CD14-positive monocyte (primary cell): Measurements from ENCODE around the gene PAK5. TPM values are rescaled to one million over a fixed set of nuclear protein-coding genes. Genes with fewer than 3 reads are reported as not detected.

Source experiments
- DNase-seq, 3 donors: peaks; one replicate each; pipeline ENCODE4 v3.0.0-alpha.2; 2011 to 2022
- H2AFZ ChIP-seq: 2 replicates; pipeline ENCODE4 v1.6.0; 2012; ENCODE audit warnings: mild to moderate bottlenecking, low read depth, low read length, inconsistent platforms; ENCODE audit not compliant: insufficient read depth, poor library complexity, severe bottlenecking
- H3K27ac ChIP-seq, 2 donors: 1 replicate in 1 of 2; 2 replicates in 1 of 2; pipeline ENCODE4 v1.5.1; 2012 to 2013; ENCODE audit warnings: low read length in 2 of 2, control low read depth in 1 of 2, inconsistent platforms in 1 of 2, low read depth in 1 of 2, mild to moderate bottlenecking in 1 of 2
- H3K27me3 ChIP-seq, 2 donors: one replicate each; pipeline versions ENCODE4 v1.6.0 to v1.6.1; 2011 to 2013; ENCODE audit warnings: low read length in 2 of 2; ENCODE audit not compliant: control insufficient read depth in 2 of 2, insufficient read depth in 2 of 2
- H3K36me3 ChIP-seq, 2 donors: replicated peaks in 1 of 2; 1 replicate in 1 of 2; 2 replicates in 1 of 2; pipeline versions ENCODE4 v1.5.1 to v1.6.1; 2012 to 2013; ENCODE audit warnings: low read length in 2 of 2, control low read depth in 1 of 2, inconsistent platforms in 1 of 2, mild to moderate bottlenecking in 1 of 2; ENCODE audit not compliant: insufficient read depth in 2 of 2, control insufficient read depth in 1 of 2
- H3K4me1 ChIP-seq, 2 donors: 1 replicate in 1 of 2; 2 replicates in 1 of 2; pipeline versions ENCODE4 v1.5.1 to v1.6.1; 2012 to 2013; ENCODE audit warnings: low read length in 2 of 2, control low read depth in 1 of 2, inconsistent platforms in 1 of 2, mild to moderate bottlenecking in 1 of 2, moderate library complexity in 1 of 2; ENCODE audit not compliant: insufficient read depth in 2 of 2, control insufficient read depth in 1 of 2
- H3K4me2 ChIP-seq: replicated peaks from 2 replicates; pipeline ENCODE3; 2012; ENCODE audit warnings: low read length, moderate library complexity, mild to moderate bottlenecking; ENCODE audit not compliant: poor library complexity, severe bottlenecking; ENCODE audit errors: extremely low read depth
- H3K4me3 ChIP-seq, 3 experiments: fragments of 200-600 bp in 1 of 3; sonication (generic) in 1 of 3; replicated peaks in 1 of 3; 1 replicate in 2 of 3; 2 replicates in 1 of 3; pipeline ENCODE4 v1.5.1; 2011 to 2013; ENCODE audit warnings: low read length in 3 of 3, mild to moderate bottlenecking in 3 of 3, control low read depth in 2 of 3, low read depth in 2 of 3, inconsistent platforms in 1 of 3, moderate library complexity in 1 of 3
- H3K79me2 ChIP-seq: 2 replicates; pipeline ENCODE4 v1.6.0; 2012; ENCODE audit warnings: mild to moderate bottlenecking, control low read depth, inconsistent platforms, low read length, moderate library complexity; ENCODE audit not compliant: insufficient read depth
- H3K9ac ChIP-seq: 2 replicates; pipeline ENCODE4 v1.6.0; 2017; ENCODE audit warnings: low read length, mild to moderate bottlenecking; ENCODE audit not compliant: insufficient read depth, poor library complexity, severe bottlenecking
- H3K9me3 ChIP-seq, 2 donors: replicated peaks in 1 of 2; 1 replicate in 1 of 2; 2 replicates in 1 of 2; pipeline versions ENCODE4 v1.5.1 to v1.6.1; 2012 to 2013; ENCODE audit warnings: low read length in 2 of 2, control low read depth in 1 of 2; ENCODE audit not compliant: control insufficient read depth in 1 of 2, insufficient read depth in 1 of 2
- H4K20me1 ChIP-seq: 2 replicates; pipeline ENCODE4 v1.6.0; 2012; ENCODE audit warnings: mild to moderate bottlenecking, low read length, control low read depth, moderate library complexity; ENCODE audit not compliant: insufficient read depth
- H3K27ac Mint-ChIP-seq, 7 donors: one replicate each; pipeline ENCODE4 v1.8.0; 2020; ENCODE audit warnings: mild to moderate bottlenecking in 7 of 7, mixed read lengths in 7 of 7, moderate library complexity in 6 of 7, inconsistent platforms in 2 of 7
- H3K27me3 Mint-ChIP-seq, 3 donors: one replicate each; pipeline ENCODE4 v1.8.0; 2021 to 2022; ENCODE audit warnings: low read depth in 3 of 3, mild to moderate bottlenecking in 3 of 3, mixed read lengths in 3 of 3, moderate library complexity in 3 of 3, inconsistent platforms in 1 of 3
- H3K36me3 Mint-ChIP-seq, 2 donors: one replicate each; pipeline ENCODE4 v1.8.0; 2020; ENCODE audit warnings: mixed read lengths in 2 of 2, inconsistent platforms in 1 of 2, mild to moderate bottlenecking in 1 of 2
- H3K4me1 Mint-ChIP-seq: one replicate; pipeline ENCODE4 v1.8.0; 2020; ENCODE audit warnings: mild to moderate bottlenecking, mixed read lengths
- H3K4me3 Mint-ChIP-seq, 2 donors: one replicate each; pipeline ENCODE4 v1.8.0; 2020; ENCODE audit warnings: mild to moderate bottlenecking in 2 of 2, mixed read lengths in 2 of 2, moderate library complexity in 1 of 2
- H3K9me3 Mint-ChIP-seq, 7 donors: one replicate each; pipeline ENCODE4 v1.8.0; 2020 to 2022; ENCODE audit warnings: mixed read lengths in 7 of 7, mild to moderate bottlenecking in 6 of 7, moderate library complexity in 6 of 7, inconsistent platforms in 2 of 7
- CTCF ChIP-seq: fragments of 200-600 bp; IDR thresholded peaks from one replicate; pipeline ENCODE4 v1.8.0; 2022; ENCODE audit warnings: antibody characterized with exemption, mild to moderate bottlenecking
- WGBS: methylation state at CpG from one replicate; pipeline ENCODE4 v1.1.5; 2013; ENCODE audit warnings: missing lambda C conversion rate; ENCODE audit not compliant: insufficient coverage; 5-methylcytosine and 5-hydroxymethylcytosine counted together
- intact Hi-C, 2 donors: fragments of 100-400 bp; cut with micrococcal nuclease; formaldehyde crosslinking; loops; one replicate each; pipeline versions ENCODE4 v1.15.0 to v1.15.1; 2023
- polyA plus RNA-seq, 3 donors: library from polyadenylated mRNA; depleted of rRNA in 1 of 3; unstranded in 2 of 3; stranded (reverse) in 1 of 3; fragments of 300-500 nt in 2 of 3; fragments of >200 nt in 1 of 3; fragmentation: Illumina TruSeq in 2 of 3; gene quantifications; 1 replicate in 2 of 3; 2 replicates in 1 of 3; pipeline ENCODE4 v1.2.3, GENCODE V29; 2012 to 2021

The PAK5 gene
- polyA plus RNA-seq, 3 donors = not detected

GRCh38 chr20:9515741-9516233 lies 323.1 kb downstream of the PAK5 start:
- Histone ChIP-seq H3K4me1 (peaks cover 30 to 34% of the 10 kb centered on the region in 2 donors), H3K4me2 (peak overlapping the region; percentile 91), H2AFZ (peak overlapping the region; percentile 80), H3K27ac (no peak overlapping the region), H3K79me2 (no peaks in the 10 kb centered on the region), H3K9me3 (peaks cover 0 to 3% of the 10 kb centered on the region in 2 donors), H3K27me3 (peaks cover 54 to 79% of the 10 kb centered on the region in 2 donors), H3K9ac (no peak overlapping the region), H3K4me3 (peak overlapping the region; percentile 46 to 76 (median 51)), H3K36me3 (no peaks in the 10 kb centered on the region), H4K20me1 (no peaks in the 10 kb centered on the region)
- peak overlapping the region; percentile 79 to 92 for H3K4me3 Mint-ChIP-seq
- intact Hi-C loops = no loop called here
- WGBS = 1% methylated on average over 37 of the region's 38 CpGs
- no peak for TF ChIP-seq CTCF
- peaks cover 42% of the 10 kb centered on the region for H3K4me1 Mint-ChIP-seq
- peaks cover 22 to 24% of the 10 kb centered on the region in 2 donors for H3K36me3 Mint-ChIP-seq
- H3K9me3 Mint-ChIP-seq = peaks cover 0 to 16% (median 6%) of the 10 kb centered on the region in 7 donors
- no peak overlapping the region for H3K27ac Mint-ChIP-seq
- peak in 1 of 3 donors; percentile 36 for DNase-seq
- H3K27me3 Mint-ChIP-seq = peaks cover 71 to 82% (median 79%) of the 10 kb centered on the region in 3 donors

GRCh38 chr20:9515214-9515585 lies 323.7 kb downstream of the PAK5 start:
- no peak overlapping the region for H3K27ac ChIP-seq
- no peak for TF ChIP-seq CTCF
- H3K4me1 Mint-ChIP-seq = peaks cover 43% of the 10 kb centered on the region

More at GRCh38 chr20:9515214-9515585, 323.7 kb downstream of the PAK5 start:
- Mint-ChIP-seq H3K27me3 (peaks cover 75 to 87% (median 82%) of the 10 kb centered on the region in 3 donors), H3K9me3 (peaks cover 0 to 16% (median 6%) of the 10 kb centered on the region in 7 donors), H3K4me3 (peak overlapping the region; percentile 79 to 92), H3K36me3 (peaks cover 18 to 23% of the 10 kb centered on the region in 2 donors), H3K27ac (peak overlapping the region in 1 of 7 donors; percentile 24)
- Histone ChIP-seq H3K79me2 (no peaks in the 10 kb centered on the region), H3K4me3 (peak overlapping the region in 1 of 3 experiments; percentile 76), H4K20me1 (no peaks in the 10 kb centered on the region), H3K4me1 (peaks cover 33 to 34% of the 10 kb centered on the region in 2 donors), H3K9me3 (peaks cover 0 to 3% of the 10 kb centered on the region in 2 donors), H3K27me3 (peaks cover 59 to 85% of the 10 kb centered on the region in 2 donors), H3K36me3 (no peaks in the 10 kb centered on the region), H3K4me2 (peak overlapping the region; percentile 91), H2AFZ (no peak overlapping the region), H3K9ac (no peak overlapping the region)
- WGBS = no CpG with 5 or more reads among the region's 13 CpGs
- intact Hi-C loops = no loop called here
- no peak for DNase-seq
